GM23248 (cell line): ENCODE data around the gene SHISA6. TPM values are rescaled to one million over a fixed set of nuclear protein-coding genes. Genes with fewer than 3 reads are reported as not detected.

Experiments used
- DNase-seq: peaks from one replicate; pipeline ENCODE4 v3.0.0-alpha.2; 2015
- H2AFZ ChIP-seq: fragments of 200-600 bp; sonication (generic); 2 replicates; pipeline ENCODE4 v1.6.1; 2016; ENCODE audit warnings: antibody characterized with exemption
- H3F3A ChIP-seq: fragments of 200-600 bp; sonication (generic); 2 replicates; pipeline ENCODE4 v1.6.1; 2016; ENCODE audit warnings: mild to moderate bottlenecking, antibody characterized with exemption, mixed run types; ENCODE audit not compliant: insufficient read depth
- H3K27ac ChIP-seq: fragments of 200-600 bp; sonication (generic); 2 replicates; pipeline ENCODE4 v1.5.1; 2016; ENCODE audit warnings: mild to moderate bottlenecking
- H3K27me3 ChIP-seq: fragments of 200-600 bp; sonication (generic); replicated peaks from 2 replicates; pipeline ENCODE4 v1.6.1; 2016; ENCODE audit warnings: mild to moderate bottlenecking; ENCODE audit not compliant: insufficient read depth
- H3K36me3 ChIP-seq: fragments of 200-600 bp; sonication (generic); 2 replicates; pipeline ENCODE4 v1.6.1; 2016; ENCODE audit warnings: low read depth, mild to moderate bottlenecking
- H3K4me1 ChIP-seq: fragments of 200-600 bp; sonication (generic); 2 replicates; pipeline ENCODE4 v1.6.1; 2016; ENCODE audit warnings: mild to moderate bottlenecking; ENCODE audit not compliant: insufficient read depth
- H3K4me2 ChIP-seq: fragments of 200-600 bp; sonication (generic); one replicate; pipeline ENCODE4 v1.6.1; 2016; ENCODE audit warnings: mild to moderate bottlenecking; ENCODE audit not compliant: unreplicated experiment
- H3K4me3 ChIP-seq: fragments of 200-600 bp; sonication (generic); 2 replicates; pipeline ENCODE4 v1.5.1; 2016; ENCODE audit warnings: mild to moderate bottlenecking
- H3K79me2 ChIP-seq: fragments of 200-600 bp; sonication (generic); 2 replicates; pipeline ENCODE4 v1.6.1; 2016; ENCODE audit warnings: mild to moderate bottlenecking; ENCODE audit not compliant: insufficient read depth
- H3K9ac ChIP-seq: fragments of 200-600 bp; sonication (generic); 2 replicates; pipeline ENCODE4 v1.6.1; 2016; ENCODE audit warnings: mild to moderate bottlenecking
- H3K9me2 ChIP-seq: fragments of 200-600 bp; sonication (generic); 2 replicates; pipeline ENCODE4 v1.6.1; 2016; ENCODE audit warnings: mixed run types, mild to moderate bottlenecking, moderate library complexity; ENCODE audit not compliant: insufficient read depth
- H3K9me3 ChIP-seq: fragments of 200-600 bp; sonication (generic); one replicate; pipeline ENCODE4 v1.6.1; 2017; ENCODE audit warnings: low read depth
- H4K20me1 ChIP-seq: fragments of 200-600 bp; sonication (generic); 2 replicates; pipeline ENCODE4 v1.6.0; 2016; ENCODE audit not compliant: insufficient read depth
- EZH2 ChIP-seq: fragments of 200-600 bp; sonication (generic); IDR thresholded peaks from 2 replicates; pipeline ENCODE4 v1.6.1; 2018; ENCODE audit warnings: antibody characterized with exemption, mild to moderate bottlenecking; ENCODE audit not compliant: insufficient read depth, poor library complexity, severe bottlenecking
- EZH2phosphoT487 ChIP-seq: fragments of 200-600 bp; sonication (generic); IDR thresholded peaks from 2 replicates; pipeline ENCODE4 v1.6.1; 2018; ENCODE audit warnings: antibody characterized with exemption, moderate library complexity, mild to moderate bottlenecking, low read depth; ENCODE audit not compliant: insufficient read depth
- WGBS, 2 experiments: methylation state at CpG; one replicate each; pipeline ENCODE4 v1.1.6; 2015 to 2017; ENCODE audit warnings: low lambda C conversion rate in 2 of 2, low coverage in 1 of 2; ENCODE audit errors: missing lambda C conversion rate in 2 of 2; 5-methylcytosine and 5-hydroxymethylcytosine counted together
- in situ Hi-C: fragments of 300-500 bp; cut with MboI; formaldehyde crosslinking; loops from 2 replicates; pipeline ENCODE4 v1.15.0; 2020
- polyA plus RNA-seq: library from polyadenylated mRNA; unstranded; fragments of >200 nt; fragmentation: Nextera tagmentation; extraction: Ambion mirVana; gene quantifications from 2 replicates; pipeline ENCODE4 v1.2.1, GENCODE V29; 2016
- total RNA-seq: library from RNA; depleted of rRNA; stranded (reverse); fragments of >200 nt; shearing (Covaris generic); gene quantifications from 2 replicates; pipeline ENCODE4 v1.2.3, GENCODE V29; 2014

SHISA6 gene
- total and polyA plus RNA-seq, 2 experiments from 2014 or later = not detected

GRCh38 chr17:11511696-11512095 lies 270.7 kb downstream of the SHISA6 start:
- Histone ChIP-seq H3K4me1 (no peaks in the 10 kb centered on the region), H3K9me3 (no peaks in the 10 kb centered on the region), H3K4me2 (no peak overlapping the region), H3K4me3 (no peak overlapping the region), H3K36me3 (no peaks in the 10 kb centered on the region), H3K9me2 (no peaks in the 10 kb centered on the region), H3K9ac (no peak overlapping the region), H3F3A (no peaks in the 10 kb centered on the region), H4K20me1 (no peaks in the 10 kb centered on the region), H2AFZ (no peak overlapping the region), H3K27ac (no peak overlapping the region), H3K27me3 (no peaks in the 10 kb centered on the region), H3K79me2 (no peaks in the 10 kb centered on the region)
- TF ChIP-seq EZH2phosphoT487 (no peak), EZH2 (no peak)
- in situ Hi-C loops = no loop called here
- 3 to 4% methylated on average over 4 of the region's 4 CpGs for WGBS, 2 experiments
- DNase-seq = no peak

- in situ Hi-C loops = no loop called here
- no peak for DNase-seq
- H3K9ac ChIP-seq = no peak overlapping the region
- H4K20me1 ChIP-seq = no peaks in the 10 kb centered on the region
- no peaks in the 10 kb centered on the region for H3K9me3 ChIP-seq
- no peaks in the 10 kb centered on the region for H3K27me3 ChIP-seq
- no peak overlapping the region for H3K4me3 ChIP-seq
- H3F3A ChIP-seq = no peaks in the 10 kb centered on the region
- TF ChIP-seq EZH2 (no peak), EZH2phosphoT487 (no peak)
- H3K9me2 ChIP-seq = no peaks in the 10 kb centered on the region
- no peaks in the 10 kb centered on the region for H3K4me1 ChIP-seq
- no peak overlapping the region for H3K27ac ChIP-seq
- H2AFZ ChIP-seq = no peak overlapping the region
- no peaks in the 10 kb centered on the region for H3K36me3 ChIP-seq
- 0 to 3% methylated on average over 2 of the region's 2 CpGs for WGBS, 2 experiments
- H3K79me2 ChIP-seq = no peaks in the 10 kb centered on the region
- H3K4me2 ChIP-seq = no peak overlapping the region
Observed at GRCh38 chr17:11514565-11514964, 273.6 kb downstream of the SHISA6 start.

- Histone ChIP-seq H3K27me3 (no peaks in the 10 kb centered on the region), H3K4me3 (no peak overlapping the region), H3K36me3 (no peaks in the 10 kb centered on the region), H3K9me3 (no peaks in the 10 kb centered on the region), H3K9me2 (no peaks in the 10 kb centered on the region), H2AFZ (no peak overlapping the region), H3K9ac (no peak overlapping the region), H3F3A (no peaks in the 10 kb centered on the region), H4K20me1 (no peaks in the 10 kb centered on the region), H3K4me2 (no peak overlapping the region), H3K27ac (no peak overlapping the region), H3K79me2 (no peaks in the 10 kb centered on the region), H3K4me1 (no peaks in the 10 kb centered on the region)
- DNase-seq = no peak
- WGBS, 2 experiments = 29 to 30% methylated on average over 4 of the region's 4 CpGs
- in situ Hi-C loops = no loop called here
- TF ChIP-seq EZH2phosphoT487 = no peak
- TF ChIP-seq EZH2 = no peak
Observed at GRCh38 chr17:11514981-11515680, 274.1 kb downstream of the SHISA6 start.

GRCh38 chr17:11515901-11516300 lies 274.9 kb downstream of the SHISA6 start:
- Histone ChIP-seq H3K9ac (no peak overlapping the region), H3K4me3 (no peak overlapping the region), H3K9me2 (no peaks in the 10 kb centered on the region), H3K27ac (no peak overlapping the region), H3K79me2 (no peaks in the 10 kb centered on the region), H2AFZ (no peak overlapping the region), H3K36me3 (no peaks in the 10 kb centered on the region), H3K27me3 (no peaks in the 10 kb centered on the region), H4K20me1 (no peaks in the 10 kb centered on the region), H3K4me2 (no peak overlapping the region), H3K4me1 (no peaks in the 10 kb centered on the region), H3F3A (no peaks in the 10 kb centered on the region), H3K9me3 (no peaks in the 10 kb centered on the region)
- TF ChIP-seq EZH2phosphoT487 (no peak), EZH2 (no peak)
- 0 to 5% methylated on average over 2 of the region's 2 CpGs for WGBS, 2 experiments
- no peak for DNase-seq
- in situ Hi-C loops = no loop called here
